Fibroblast of skin of left biceps (primary cell): Measurements from ENCODE around the gene POLR2I.

Experiments used
- DNase-seq, 2 experiments: peaks; one replicate each; pipeline ENCODE4 v3.0.0-alpha.2; 2013; ENCODE audit warnings: low read depth in 2 of 2

Gene POLR2I

GRCh38 chr19:36114721-36115452 is at the start of gene POLR2I:
Gene POLR2I, minus strand, starts transcription at chr19:36114875. Its CDS starts 19 bp downstream, at chr19:36114856.
- peak; percentile 100 for DNase-seq

GRCh38 chr19:36163813-36164212 is 49.1 kb upstream of the POLR2I start:
- no peak for DNase-seq

DNA sequence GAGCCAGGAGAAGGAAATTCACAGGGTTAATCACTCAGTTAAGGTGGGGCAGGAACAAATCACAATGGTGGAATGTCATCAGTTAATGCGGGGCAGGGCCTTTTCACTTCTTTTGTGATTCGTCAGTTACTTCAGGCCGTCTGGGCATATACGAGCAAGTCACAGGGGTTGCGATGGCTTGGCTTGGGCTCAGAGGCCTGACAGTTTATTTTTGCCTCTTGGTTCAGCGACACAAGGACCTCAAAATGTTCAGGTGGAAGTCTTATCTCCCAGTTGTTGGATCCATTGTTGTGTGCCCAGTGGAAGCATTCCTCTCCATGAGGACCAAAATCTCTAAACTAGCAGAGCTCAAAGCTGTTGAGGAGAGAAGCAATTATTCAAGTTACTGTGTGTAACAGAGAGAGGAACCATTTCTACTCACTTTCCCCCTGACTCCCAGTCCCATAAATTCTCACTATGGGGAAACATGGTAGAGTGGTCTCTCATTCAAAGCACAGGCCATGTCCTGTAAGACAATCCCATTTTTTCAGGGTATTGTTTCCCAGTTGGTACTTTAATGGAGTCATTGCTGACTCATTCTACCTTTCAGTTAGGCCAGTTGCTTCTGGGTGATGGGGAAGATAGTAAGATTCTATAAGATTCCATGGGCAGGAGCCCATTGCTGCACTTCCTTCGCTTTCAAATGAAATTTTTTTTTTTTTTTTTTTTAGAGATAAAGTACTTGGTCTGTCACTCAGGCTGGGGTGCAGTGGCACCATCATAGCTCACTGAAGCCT is 46.3 kb upstream of the POLR2I start:
- no peak for DNase-seq

DNA sequence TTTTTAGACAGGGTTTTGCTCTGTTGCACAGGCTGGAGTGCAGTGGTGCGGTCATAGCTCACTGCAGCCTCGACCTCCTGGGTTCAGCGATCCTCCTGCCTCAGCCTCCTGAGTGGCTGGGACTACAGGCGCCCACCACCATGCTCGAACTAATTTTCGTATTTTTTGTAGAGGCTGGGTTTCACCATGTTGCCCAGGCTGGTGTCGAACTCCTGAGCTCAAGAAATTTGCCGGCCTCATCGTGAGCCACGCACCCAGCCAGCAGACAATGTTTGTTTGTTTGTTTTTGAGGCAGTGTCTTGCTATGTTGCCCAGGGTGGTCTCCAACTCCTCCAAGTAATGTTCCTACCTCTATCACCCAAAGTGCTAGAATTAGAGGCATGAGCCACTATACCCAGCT is 38.5 kb upstream of the POLR2I start:
- DNase-seq, result no peak

- DNase-seq, result no peak
Measured at GRCh38 chr19:36152352-36153091, 37.8 kb upstream of the POLR2I start, which contains the start of gene COX7A1. Gene COX7A1, minus strand, starts transcription at chr19:36152447. Its CDS starts 40 bp downstream, at chr19:36152407.

DNA sequence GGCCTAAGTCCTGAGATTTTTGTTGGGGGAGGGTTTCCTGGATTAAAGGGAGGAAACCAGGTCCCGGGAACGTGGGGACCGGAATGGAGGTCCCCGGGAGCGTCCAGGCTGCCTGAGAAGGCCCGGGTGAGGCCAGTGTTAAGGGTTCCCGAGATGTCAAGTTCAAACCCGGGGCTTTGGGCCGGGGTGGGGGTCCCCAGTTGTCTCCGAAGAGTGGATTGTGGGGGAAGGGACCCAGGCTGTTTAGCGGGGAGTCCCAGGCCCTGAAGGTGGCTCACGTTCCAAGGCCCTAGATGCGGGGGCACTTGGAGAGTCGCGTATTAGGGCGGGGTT is 37.3 kb upstream of the POLR2I start:
- no peak for DNase-seq

DNA sequence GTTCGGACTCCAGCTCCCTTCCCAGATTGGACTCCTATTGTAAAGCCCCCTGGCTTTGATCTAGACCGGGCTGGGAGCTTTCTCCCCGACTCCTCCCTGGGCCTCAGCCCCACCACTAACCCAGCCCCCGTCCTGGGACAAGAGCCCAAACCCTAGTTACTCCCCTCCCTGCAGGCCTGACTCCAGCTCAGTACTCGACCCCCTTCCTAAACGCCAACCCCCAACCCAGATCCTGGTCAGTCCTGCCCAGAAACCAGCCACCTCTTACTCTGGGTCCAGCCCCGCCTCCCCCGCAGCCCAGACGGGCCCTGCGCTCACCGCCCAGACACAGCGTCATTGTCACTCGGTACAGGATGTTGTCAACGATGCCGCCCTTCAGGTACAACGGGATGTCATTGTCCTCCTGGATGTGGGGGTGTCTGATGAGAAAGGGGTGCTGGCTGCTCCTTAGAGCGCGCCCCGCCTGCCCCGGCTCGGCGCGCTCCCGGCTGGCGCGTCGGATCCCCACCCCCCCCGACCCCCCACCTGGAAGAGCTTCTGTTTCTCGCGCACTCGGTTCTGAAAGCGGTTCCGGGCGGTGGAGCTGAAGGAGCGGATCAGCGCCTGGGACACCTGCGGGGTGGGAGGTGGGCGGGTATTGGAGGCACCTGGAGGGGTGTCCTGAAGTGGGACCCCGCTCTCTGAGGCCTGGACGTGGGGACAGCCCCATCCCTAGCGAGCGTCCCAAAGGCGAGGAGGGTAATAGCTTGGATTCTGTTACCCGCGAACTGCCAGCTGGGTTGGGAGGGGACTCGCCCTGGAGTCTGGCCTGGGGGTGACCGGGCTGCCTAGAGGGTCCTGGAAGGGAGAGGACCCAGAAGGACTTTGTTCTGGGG is 36.7 kb upstream of the POLR2I start:
- no peak for DNase-seq

GRCh38 chr19:36150586-36150985 is 35.9 kb upstream of the POLR2I start:
- no peak for DNase-seq

- DNase-seq, result no peak
Measured at GRCh38 chr19:36149673-36150406, 35.2 kb upstream of the POLR2I start.

DNA sequence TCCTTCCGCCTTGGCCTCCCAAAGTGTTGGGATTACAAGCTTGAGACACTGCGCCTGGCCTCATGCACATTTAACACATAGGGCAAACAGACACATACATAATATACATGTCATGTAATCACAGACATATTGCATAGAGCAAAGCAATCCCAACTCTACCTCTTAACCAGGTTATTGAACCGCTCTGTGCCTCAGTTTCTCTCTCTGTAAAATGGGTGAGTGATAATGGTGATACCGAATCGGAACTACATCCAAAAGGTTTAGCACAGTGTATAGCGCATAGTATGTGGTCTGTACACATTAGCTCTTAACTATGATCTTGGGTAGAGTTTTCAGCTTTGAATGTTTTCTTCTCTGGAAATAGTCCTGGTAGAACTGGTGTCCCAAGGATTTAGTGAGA is 29.9 kb upstream of the POLR2I start:
- DNase-seq, result no peak

GRCh38 chr19:36142496-36142895 is 27.8 kb upstream of the POLR2I start:
- DNase-seq, result no peak

GRCh38 chr19:36142046-36142445 is 27.4 kb upstream of the POLR2I start:
- DNase-seq, result no peak

GRCh38 chr19:36141039-36141927 is 26.6 kb upstream of the POLR2I start:
- peak; percentile 50 to 53 for DNase-seq

DNA sequence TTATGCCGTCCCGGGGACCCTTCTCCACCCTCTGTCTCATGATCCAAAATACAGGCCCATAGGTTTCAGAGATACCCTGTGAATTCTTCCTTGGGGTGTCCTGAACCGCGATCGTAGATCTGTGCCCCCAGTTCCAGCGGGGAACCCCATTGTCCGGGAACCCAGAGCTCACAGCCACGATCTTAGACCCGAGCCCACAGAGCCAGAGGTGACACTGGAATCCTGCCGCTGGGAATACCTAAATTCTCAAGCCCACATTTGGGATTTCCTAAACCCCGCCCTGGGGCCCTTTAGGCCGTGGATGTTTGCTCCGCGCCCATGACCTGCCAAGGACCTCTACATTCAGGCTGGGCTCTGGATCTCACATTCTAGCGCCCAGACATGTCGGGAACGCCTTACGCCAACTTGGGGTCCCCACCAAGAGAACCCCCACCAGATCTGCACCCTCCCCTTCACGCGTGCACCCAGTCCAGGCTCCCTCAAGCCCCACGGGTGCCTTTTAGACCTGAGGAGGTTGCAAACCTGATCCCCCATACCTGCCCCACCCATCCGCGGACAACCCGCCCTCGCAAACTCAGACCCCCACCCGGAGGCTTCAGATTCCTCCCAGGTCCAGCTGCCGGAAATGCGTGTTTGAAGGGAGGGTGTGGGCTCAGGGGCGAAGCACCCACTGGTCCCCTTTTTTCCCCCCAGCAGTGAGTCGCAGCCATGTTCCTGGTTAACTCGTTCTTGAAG is 25.8 kb upstream of the POLR2I start:
- DNase-seq, result no peak

- DNase-seq, result peak; percentile 80 to 86
Measured at GRCh38 chr19:36139473-36140303, 25.0 kb upstream of the POLR2I start, which contains the start of gene CAPNS1. Gene CAPNS1, plus strand, starts transcription at chr19:36140066. Its CDS starts 946 bp downstream, at chr19:36141012.

GRCh38 chr19:36139120-36139472 is 24.4 kb upstream of the POLR2I start:
- DNase-seq, result no peak

DNA sequence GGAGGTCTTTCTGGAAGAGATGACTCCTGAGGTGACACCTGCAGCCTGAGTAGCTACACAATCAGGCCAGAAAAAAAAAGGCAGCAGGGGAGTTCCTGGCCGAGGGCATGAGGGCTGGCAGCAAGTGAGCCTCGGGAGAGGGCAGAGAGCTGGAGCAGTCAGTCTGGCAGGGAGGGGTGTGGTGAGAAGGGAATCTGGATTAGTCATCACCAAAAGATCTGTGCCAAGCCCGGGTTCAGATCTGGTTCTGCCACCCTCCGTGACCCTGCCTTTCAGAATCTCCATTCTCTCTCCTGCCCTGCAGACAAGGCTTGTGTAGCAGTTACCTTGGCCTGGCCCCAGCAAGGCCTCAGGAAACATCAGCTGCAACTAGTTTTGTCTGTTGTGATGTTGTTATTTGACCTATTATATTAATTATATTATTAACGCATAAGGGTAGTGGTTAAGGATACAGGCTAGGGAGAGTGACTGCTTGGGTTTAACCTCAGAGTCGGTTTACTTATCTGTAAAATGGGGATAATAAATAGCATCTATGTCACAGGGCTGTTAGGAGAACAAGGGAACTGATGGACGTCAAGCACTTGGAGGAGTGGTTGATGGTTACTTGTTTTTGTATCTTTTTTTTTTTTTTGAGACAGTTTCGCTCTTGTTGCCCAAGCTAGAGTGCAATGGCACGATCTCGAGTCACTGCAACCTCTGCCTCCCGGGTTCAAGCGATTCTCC is 22.4 kb upstream of the POLR2I start:
- DNase-seq, result no peak
